ENCODE measurements around the gene AGAP1.

AGAP1 gene

DNA sequence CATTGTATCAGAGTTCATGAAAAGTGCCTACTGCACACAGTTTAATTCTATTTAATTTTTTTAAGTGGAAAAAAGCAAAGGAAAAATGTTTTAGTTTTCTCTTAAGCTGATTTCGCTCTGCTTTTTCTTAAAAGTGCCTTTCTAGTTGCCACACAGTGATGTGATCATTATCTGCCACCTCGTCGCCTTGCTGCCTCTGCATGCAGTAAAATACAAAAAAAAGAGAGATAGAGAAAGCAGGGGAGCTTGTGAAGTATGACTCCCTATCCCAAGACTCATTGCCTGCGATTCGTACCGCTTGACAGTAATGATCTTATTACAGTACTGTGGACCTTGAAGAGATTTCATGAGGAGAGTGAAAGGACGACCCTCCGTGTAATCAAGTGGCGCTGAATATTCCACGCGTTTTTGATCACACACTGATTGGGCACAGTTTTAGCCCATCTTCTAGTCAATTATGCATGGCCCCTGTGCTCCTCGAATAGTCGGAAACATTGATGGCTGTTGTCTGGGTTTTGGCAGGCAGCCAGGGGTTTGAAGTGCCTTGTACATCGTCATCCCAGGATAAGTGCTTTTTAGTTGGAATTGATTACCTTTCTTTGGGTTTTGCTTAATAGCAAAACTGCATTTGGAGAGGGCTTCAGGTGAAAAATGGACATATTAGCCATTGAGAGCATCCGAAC lies 486.1 kb downstream of the AGAP1 start:
- no peak for DNase-seq

DNA sequence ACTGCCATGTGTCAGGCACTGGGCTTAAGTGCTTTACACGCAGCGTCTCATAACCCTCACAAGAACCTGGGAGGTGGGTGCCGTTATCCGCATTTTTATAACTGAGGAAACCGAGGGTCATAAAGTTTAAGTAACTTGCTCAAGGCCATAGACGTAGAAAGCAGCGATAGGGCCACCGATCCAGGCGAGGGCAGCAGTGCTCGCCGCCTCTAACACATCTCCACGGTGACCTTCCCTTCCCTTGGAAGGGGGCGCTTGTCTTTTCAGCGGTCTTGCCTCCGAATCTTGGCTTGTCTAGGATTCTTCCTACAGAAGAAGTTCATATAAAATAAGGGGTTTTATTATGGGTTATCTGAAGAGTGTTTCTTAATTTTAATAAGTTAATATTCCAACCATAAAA lies 487.8 kb downstream of the AGAP1 start:
- DNase-seq: no peak

DNA sequence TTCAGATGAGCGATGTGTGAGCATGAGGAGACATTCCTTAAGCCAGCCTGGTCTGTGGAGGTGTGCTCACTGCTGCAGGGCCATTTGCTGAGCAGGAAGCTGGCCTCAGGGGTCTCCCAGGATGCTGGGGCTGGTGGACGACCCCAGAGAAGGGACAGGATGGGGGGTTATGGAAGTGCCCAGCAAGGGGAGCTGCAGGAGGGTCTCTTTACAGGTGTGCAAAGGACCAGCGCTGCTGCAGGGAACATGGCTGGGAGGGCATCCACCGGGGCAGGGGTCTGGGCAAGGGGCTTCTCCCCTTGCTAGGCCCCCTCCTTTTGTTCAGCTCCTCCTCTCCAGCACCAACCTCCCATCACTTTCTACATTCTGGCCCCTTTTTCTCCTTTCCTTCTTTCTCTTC lies 489.2 kb downstream of the AGAP1 start:
- no peak for DNase-seq

DNA sequence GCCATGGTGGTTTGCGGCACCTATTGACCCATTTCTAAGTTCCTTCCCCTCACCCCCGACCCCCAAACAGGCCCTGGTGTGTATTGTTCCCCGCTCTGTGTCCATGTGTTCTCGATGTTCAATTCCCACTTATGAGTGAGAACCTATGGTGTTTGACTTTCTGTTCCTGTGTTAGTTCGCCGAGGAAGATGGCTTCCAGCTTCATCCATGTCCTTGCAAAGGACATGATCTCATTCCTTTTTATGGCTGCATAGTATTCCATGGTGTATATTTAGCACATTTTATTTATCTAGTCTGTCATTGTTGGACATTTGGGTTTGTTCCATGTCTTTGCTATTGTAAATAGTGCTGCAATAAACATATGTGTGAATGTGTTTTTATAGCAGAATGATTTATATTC lies 490.7 kb downstream of the AGAP1 start:
- no peak for DNase-seq

DNA sequence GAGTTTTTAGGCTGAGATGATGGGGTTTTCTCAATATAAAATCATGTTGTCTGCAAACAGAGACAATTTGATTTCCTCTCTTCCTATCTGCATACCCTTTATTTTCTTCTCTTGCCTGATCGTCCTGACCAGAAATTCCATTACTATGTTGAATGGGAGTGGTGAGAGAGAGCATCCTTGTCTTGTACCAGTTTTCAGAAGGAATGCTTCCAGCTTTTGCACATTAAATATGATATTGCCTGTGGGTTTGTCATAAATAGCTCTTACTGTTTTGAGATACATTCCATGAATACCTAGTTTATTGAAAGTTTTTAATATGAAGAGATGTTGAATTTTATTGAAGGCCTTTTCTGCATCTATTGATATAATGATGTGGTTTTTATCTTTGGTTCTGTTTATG lies 492.5 kb downstream of the AGAP1 start:
- no peak for DNase-seq

DNA sequence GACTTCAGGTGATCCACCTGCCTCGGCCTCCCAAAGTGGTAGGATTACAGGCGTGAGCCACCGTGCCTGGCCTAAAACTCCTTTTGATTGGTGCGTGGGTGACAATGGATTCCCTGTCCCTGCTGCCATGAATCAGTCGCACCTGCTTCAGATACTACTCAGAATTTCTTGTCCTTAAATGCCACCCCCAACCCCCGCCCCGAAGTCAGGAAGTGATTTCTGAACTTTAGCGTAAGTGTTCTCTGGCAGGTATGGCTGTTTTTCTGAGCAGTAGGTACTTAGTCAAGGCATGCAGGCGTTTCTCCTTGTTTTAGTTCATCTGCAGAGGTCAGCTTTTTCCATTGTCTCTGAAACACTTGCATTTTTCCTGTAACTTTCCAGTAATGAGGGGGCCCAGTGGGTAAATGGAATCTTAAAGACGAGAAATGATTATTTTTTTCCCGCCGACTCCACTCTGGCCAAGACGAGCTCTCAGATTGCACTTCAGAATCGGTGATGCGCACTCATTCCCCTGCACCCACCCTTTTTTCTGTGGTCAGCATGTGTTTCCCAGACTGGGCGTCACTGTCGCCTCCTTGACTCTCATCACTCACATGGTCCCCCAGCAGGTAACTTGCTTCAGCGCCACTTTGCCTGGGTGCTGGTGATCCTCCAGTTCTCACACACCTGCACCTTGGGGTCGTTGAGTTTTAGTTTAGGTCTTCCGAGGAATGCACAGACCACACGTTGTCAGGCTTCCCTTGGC lies 494.6 kb downstream of the AGAP1 start:
- DNase-seq: no peak

DNA sequence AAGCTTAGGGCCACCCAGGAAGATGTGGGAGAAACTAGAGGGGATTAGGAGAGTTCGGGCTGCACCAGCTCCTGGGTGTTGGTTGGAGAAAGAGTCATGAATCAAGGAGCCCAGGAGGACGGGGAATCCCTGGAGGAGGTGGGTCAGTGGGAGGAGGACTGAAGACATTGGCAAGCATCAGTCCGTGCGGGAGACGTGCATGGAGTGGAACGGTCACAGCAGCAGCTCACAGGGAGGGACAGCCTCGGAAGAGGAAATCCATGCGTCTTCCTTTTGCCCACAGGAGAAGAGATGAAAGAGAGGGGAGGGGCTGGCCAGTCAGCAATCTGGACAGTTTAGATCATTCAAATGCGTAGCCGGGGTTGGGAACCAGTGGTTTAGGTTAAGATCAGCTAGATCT lies 495.7 kb downstream of the AGAP1 start:
- DNase-seq: no peak

DNA sequence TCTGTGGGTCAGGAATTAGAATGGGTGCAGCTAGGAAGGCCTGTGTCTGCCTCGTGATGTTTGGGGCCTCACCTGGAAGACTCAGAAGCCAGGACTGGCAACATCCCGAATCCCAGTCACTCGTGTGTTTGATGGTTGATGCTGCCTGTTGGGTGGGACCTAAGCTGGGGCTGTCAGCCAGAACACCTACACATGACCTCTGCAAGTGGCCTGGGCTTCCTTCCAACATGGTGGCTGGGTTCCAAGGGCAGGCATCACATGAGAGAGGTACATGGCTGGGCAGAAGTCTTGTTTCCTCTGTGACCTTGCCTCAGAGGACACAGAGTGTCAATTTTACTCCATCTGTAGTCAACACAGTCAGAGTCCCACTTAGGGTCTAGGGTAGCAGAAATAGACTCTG lies 496.5 kb downstream of the AGAP1 start:
- DNase-seq: no peak

DNA sequence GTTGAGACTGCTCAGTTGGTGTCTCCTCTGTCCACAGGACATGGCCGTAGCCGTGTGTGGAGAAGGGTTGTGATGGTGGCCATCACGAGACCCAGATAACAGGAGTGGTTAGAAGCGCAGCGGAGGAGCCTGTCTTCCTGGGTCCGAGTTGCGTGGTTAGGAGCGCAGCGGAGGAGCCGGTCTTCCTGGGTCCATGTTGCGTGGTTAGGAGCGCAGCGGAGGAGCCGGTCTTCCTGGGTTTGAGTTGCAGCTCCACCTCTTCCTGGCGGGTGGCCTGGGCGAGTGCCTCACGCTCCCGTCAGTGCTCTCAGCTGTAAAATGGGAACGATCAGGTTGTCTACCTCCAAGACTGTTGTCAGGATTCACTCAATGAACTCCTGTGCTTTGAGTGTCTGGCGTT lies 498.2 kb downstream of the AGAP1 start:
- DNase-seq: no peak

DNA sequence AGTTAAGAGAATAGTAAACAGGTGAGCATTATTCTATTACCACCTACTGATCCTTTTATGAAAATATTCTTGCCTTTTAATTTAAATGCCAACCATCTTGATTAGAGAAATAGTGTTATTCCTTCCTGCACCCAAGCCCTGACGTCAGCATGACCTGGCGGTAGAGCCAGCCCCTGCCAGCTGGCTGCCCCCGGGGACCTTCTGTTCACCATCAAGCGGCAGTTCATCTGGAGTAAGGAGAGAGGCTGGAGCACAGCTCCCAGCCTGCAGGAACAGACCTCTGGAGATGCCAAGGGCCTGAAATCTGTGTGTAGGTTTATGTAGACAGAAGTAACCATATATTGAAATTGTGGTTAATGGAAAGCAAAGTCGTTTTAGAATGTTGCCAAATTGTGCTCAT lies 502.6 kb downstream of the AGAP1 start:
- DNase-seq: no peak

DNA sequence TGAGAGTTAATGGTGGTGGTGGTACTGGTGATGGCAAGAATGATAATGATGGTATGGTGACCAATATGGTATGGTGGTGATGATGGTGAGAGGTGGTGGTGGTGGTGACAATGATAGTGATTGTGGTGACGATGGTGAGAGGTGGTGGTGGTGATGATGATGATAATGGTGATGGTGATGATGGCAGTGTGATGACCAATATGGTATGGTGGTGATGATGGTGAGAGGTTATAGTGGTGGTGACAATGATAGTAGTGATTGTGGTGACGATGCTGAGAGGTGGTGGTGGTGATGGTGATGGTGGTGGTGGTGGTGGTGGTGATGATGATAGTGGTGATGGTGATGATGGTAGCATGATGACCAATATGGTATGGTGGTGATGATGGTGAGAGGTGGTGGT lies 505.2 kb downstream of the AGAP1 start:
- no peak for DNase-seq

DNA sequence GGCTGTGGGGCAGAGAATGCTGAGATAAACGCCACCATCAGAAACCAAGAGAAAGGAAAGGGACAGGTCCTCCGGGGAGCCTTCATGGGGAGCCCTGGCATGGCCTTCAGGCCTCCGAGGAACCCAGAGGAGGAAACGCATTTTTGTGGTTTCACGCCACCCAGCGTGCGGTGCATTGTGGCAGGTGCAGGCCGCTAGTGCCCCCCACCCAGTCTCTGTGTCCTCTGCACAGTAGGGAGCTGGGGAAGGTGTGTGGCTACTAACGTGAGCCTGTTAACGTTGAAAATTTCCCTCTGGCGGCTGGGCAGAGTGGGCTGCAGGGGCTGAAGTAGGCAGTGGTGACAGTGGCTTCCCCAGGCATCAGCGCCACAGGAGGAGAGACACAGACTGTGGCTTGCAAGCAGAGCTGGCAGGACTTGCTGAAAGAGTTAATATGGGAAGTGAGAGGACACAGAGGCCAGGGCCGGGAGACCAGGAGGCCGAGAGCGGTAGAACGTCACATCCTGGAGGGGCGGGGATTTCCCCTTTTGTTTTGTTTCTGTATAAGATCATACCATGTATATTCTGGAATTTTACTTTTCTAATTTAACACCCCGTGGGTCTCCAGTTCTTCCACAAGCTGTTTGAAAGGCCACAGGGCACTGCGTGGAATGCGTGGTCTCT lies 507.5 kb downstream of the AGAP1 start:
- peak in 2 of 3 donors; percentile 1 to 7 for DNase-seq

DNA sequence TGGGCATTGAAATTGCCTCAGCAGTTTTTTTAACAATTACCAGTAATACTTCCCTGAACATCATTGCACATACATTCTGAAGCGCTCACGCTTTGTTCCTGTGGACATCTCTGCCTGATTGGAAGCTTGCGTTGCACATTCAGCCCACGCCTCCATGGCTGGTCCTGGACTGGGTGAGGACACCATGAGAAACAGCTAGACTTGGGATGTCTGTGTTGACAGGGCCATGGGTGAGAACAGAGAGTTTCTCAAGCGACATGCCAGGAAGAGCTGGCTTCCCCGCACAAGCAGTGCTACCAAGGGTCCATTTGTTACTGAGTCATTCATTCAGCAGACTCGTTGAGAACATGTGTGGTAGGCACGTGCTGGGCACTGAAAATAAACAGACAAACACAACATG lies 508.0 kb downstream of the AGAP1 start:
- DNase-seq: no peak

DNA sequence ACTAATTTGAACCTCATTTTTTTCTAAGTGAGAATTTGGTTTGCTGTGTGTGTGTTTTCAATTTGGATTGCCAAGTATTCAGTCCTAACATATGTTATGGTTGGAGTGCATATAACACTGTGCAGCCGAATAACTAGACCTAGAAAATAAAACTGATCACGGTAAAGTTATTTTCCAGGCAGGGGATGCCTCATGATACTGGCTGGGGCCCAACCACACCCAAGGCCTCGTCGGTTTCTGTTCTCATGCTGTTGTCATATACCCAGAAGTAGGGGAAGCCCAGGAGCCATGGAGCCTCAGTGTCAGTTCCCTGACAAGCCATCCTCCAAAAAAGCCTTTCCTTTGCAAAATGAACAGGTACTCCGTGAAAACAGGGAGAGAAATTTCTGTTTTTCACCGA lies 514.2 kb downstream of the AGAP1 start:
- DNase-seq: no peak

DNA sequence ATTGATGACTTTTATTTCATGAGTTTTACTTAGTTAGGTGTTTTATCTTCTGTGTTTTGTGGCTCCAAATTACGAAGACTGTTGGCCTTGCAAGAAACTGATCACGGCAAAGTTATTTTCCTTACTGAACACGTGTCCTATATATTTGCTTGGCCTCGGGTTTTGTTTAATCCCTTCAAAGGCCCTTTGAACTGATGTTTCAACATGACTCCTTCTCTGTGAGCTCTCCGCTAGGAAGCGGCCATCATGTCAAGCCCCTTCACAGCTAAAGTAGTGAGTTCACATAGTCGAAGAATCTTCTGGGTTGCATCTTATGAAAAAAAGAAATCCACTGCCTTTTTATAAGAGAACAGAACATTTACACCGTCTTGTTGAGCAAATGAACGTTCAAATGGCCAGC lies 515.0 kb downstream of the AGAP1 start:
- DNase-seq: no peak

DNA sequence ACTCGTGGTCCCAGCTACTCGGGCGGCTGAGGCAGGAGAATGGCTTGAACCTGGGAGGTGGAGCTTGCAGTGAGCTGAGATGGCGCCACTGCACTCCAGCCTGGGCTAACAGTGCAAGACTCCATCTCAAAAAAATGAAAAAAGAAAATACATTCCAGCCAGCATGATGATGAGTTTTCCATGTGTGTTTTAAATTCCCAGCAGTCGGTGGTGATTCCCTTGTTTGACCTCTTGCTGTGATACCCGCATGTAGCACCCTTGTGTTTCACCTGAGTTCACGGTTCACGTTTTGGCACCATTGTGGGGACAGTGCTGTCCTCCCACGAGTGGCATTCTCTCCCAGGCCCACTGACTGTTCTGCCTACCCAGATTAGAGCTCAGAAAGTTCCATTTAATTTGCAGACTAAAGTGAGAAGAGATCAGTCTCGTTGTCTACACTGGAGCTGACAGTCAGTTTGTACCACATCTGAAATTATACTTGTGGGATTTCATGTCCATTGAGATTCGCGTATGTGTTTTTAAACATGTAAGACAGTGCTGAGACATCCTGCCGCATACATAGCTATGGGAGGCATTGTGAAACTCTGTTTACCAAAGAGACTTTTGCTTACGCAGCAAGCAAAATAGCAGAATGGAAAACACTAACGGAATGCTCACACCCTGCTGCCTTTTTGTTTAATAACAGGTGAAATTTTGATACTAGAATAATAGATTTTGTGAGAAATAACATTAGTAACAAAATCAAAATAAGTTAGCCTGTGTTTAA lies 517.3 kb downstream of the AGAP1 start:
- DNase-seq: no peak

DNA sequence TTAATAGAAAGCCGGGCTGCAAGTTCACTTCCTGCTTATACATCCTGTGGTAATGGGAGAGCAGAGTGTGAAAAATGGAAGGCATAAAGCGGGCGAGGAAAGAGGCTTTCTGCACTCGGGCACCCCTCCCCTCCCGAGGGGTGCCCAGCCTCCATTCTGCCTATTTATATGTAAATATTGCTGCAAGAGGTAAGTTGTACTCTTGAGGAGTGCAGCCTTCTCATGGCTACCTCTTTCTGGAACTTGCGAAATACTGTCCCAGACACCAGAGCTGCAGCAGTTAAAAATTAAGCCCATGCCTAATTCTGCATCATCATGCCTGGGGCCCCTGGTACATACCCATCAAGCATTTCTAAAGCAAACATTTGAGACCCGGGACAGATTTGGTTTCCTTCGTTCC lies 518.3 kb downstream of the AGAP1 start:
- DNase-seq: no peak

DNA sequence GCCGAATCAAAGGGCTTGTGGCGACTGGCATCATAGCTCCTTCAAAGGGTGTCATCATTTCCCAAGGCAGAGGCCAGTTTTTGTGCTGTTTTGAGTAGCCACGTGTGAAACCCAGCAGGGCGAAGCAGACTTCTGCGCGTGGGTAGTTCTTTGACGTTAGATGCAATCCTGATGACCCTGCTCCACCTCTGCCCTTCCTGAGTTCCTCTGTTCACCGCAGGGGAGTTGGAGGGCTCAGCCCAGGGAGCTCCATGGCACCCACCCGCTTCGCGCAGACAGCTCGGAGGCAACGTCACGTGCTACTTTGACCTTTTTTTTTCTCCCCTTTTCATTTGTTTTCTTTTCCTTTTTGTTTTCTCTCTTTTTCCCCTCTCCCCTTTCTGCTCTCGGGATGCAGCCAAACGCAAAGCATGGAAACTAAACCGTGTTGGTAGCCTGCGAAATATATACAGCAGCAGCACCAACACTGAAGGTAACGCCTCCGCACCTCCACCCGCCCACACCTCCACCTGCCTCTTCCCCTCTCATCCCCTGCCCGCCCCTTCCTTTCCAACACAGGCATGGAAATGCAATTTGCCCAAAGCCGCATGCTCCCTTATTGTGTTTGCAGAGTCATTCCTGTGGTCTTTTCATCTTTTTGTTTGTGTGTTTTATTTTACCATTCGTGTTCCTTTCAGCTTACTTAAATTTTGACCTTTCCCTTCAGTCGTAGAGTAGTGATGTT lies 520.7 kb downstream of the AGAP1 start:
- DNase-seq: no peak

DNA sequence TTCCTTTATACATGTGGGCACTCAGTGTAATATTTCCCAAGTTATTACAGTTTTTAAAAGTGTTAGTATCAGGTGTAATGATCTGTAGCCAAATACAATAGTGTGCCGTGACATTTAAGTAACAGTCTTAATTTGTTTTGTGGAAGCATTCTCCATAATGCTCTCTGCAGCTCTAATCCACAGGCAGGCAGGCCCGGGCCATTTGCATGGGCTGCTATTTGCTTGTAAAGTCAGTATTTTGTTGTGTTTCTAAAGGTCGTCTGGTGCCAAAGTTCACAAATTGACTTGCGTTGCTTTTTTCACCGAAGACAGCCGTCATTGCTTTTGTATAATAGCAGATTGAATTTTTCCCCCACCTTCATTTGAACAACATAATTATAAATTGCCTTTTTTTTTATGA lies 521.3 kb downstream of the AGAP1 start:
- no peak for DNase-seq

DNA sequence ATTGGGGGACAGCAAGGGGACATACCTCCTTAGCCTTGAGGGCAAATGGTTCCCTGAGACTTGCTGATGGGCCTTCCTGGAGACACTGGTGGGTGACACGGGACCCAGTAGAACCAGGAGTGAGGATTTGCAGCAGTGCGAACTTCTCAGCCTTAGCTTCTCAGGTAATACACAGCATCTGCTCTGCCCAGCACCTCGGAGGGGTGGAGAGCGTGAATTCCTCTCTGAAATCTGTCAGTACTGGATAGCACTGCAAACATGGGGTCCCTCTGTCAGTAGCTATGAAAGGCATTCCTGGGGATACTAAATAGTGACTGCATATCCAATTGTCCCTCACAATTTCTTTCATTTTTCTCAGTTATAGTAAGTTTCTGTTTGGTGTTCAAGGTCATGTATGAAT lies 522.7 kb downstream of the AGAP1 start:
- DNase-seq: no peak

DNA sequence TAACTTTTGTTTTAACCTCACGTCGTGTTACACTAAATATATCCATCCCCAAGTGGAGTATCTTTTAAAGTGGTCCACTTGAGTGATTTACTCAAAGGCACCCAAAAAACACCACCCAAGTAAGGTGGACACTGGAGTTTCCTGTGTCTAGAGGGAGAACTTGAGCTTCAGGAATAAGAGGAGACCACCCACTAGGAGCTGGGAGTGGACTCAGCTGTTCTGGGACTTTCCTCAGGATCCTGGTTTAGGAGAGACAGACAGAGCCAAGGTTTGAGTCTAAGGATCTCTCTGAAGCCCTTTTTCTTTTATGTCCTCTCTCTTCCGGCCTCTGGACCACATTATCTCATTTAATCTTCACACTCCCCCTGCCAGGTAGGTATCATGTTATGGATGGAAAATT lies 523.6 kb downstream of the AGAP1 start:
- no peak for DNase-seq

DNA sequence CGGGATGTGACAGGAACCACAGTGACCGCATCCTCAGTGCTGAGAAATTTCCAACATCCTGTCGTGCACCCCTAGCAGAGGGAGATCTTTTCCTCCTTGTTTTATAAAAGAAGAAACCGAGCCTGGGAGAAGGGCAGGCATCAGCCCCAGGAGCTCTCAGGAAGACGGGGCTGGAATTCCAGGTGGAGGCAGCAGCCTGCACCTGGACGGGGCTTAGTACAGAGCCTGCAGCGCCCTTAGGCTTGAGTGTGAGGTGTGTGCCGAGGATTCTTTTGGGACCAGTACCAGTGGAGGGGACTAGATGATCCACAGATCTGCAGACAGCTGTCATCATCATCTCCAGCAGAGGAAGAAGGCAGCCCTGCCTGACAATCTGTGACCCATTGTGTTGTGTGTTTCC lies 525.6 kb downstream of the AGAP1 start:
- no peak for DNase-seq

DNA sequence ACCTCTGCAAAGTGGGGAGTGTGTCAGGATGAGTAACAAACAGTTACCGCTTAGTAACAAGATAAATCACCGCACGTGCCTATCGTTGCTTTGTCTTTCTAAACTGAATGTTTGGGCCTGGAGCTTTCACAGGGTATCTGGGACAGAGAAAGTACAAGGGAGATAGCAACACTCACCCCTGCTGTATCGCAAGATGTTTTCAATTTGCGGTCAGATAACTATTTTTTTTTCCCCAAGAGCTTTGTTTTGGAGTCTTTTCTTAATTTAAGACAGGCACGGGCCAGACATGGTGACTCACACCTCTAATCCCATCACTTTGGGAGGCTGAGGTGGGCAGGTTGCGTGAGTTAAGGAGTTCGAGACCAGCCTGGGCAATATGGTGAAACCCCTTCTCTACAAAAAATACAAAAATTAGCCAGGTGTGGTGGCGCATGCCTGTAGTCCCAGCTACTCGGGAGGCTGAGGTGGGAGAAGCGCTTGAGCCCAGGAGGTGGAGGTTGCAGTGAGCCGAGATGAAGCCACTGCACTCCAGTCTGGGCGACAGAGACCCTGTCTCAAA lies 527.7 kb downstream of the AGAP1 start:
- no peak for DNase-seq
